HEK293 (cell line): ENCODE results near the gene CNOT11.

Source experiments
- CTCF ChIA-PET: fragments of 350-600 bp; formaldehyde crosslinking; extraction: SDS; loops from one replicate; lab custom pipeline; 2021; ENCODE audit warnings: antibody characterized with exemption; lab: Yijun Ruan, JAX
- POLR2A ChIA-PET: fragments of 300-600 bp; formaldehyde crosslinking; extraction: SDS; loops from one replicate; lab custom pipeline; 2020; ENCODE audit warnings: antibody characterized with exemption, inconsistent platforms; lab: Yijun Ruan, JAX
- H3K27ac ChIP-seq: fragments of 200-500 bp; sonication (Bioruptor generic); 2 replicates; pipeline ENCODE4 v1.5.1; 2014; ENCODE audit warnings: low read depth, low read length, control low read depth, inconsistent platforms; ENCODE audit errors: extremely low read depth
- H3K36me3 ChIP-seq, 2 experiments: fragments of 200-500 bp in 1 of 2; sonication (Bioruptor generic) in 1 of 2; 1 replicate in 1 of 2; 2 replicates in 1 of 2; pipeline ENCODE4 v1.5.1; 2014 to 2017; ENCODE audit warnings: inconsistent platforms in 2 of 2, low read length in 2 of 2; ENCODE audit not compliant: control insufficient read depth in 2 of 2, insufficient read depth in 1 of 2
- H3K4me1 ChIP-seq: fragments of 200-500 bp; sonication (Bioruptor generic); 2 replicates; pipeline ENCODE4 v1.5.1; 2014; ENCODE audit warnings: mild to moderate bottlenecking, low read length, inconsistent platforms; ENCODE audit not compliant: control insufficient read depth, insufficient read depth
- H3K4me3 ChIP-seq: 2 replicates; pipeline ENCODE4 v1.5.1; 2011; ENCODE audit warnings: low read depth, mild to moderate bottlenecking, control low read depth, low read length, moderate library complexity
- H3K9me3 ChIP-seq: fragments of 200-500 bp; sonication (Bioruptor generic); 2 replicates; pipeline ENCODE4 v1.5.1; 2014; ENCODE audit warnings: low read depth, low read length, inconsistent platforms; ENCODE audit not compliant: control insufficient read depth, insufficient read depth
- EGR2 ChIP-seq: fragments of 450-650 bp; formaldehyde crosslinking; IDR thresholded peaks from 2 replicates; pipeline ENCODE4 v1.5.1; 2016; ENCODE audit warnings: low read depth, missing biosample characterization, missing genetic modification characterization
- GFI1B ChIP-seq: fragments of 450-650 bp; formaldehyde crosslinking; IDR thresholded peaks from 2 replicates; pipeline ENCODE4 v1.5.1; 2016; ENCODE audit warnings: missing biosample characterization, missing genetic modification characterization
- GLI2 ChIP-seq: fragments of 450-650 bp; formaldehyde crosslinking; IDR thresholded peaks from 2 replicates; pipeline ENCODE4; 2017; ENCODE audit warnings: missing biosample characterization, missing genetic modification characterization, low read depth, borderline replicate concordance
- GLIS2 ChIP-seq: fragments of 450-650 bp; formaldehyde crosslinking; IDR thresholded peaks from 2 replicates; pipeline ENCODE4 v1.5.1; 2016; ENCODE audit warnings: missing biosample characterization, missing genetic modification characterization
- INSM2 ChIP-seq: fragments of 450-650 bp; formaldehyde crosslinking; IDR thresholded peaks from 2 replicates; pipeline ENCODE4 v1.5.1; 2016; ENCODE audit warnings: missing biosample characterization, missing genetic modification characterization
- KLF8 ChIP-seq: fragments of 450-650 bp; formaldehyde crosslinking; IDR thresholded peaks from 2 replicates; pipeline ENCODE4 v1.5.1; 2016; ENCODE audit warnings: missing biosample characterization, missing genetic modification characterization
- KLF9 ChIP-seq: fragments of 450-650 bp; formaldehyde crosslinking; IDR thresholded peaks from 2 replicates; pipeline ENCODE4 v1.5.1; 2016; ENCODE audit warnings: missing biosample characterization, missing genetic modification characterization, low read depth
- SETDB1 ChIP-seq: IDR thresholded peaks from one replicate; pipeline ENCODE4 v1.6.1; 2017; ENCODE audit warnings: mild to moderate bottlenecking, low read length, moderate library complexity, mixed read lengths; ENCODE audit not compliant: insufficient read length
- TRIM28 ChIP-seq: IDR thresholded peaks from 2 replicates; pipeline ENCODE4 v1.6.1; 2011; ENCODE audit warnings: low read length, control low read depth, borderline replicate concordance
- YY1 ChIP-seq: fragments of 450-650 bp; formaldehyde crosslinking; IDR thresholded peaks from 2 replicates; pipeline ENCODE4 v1.5.1; 2018; ENCODE audit warnings: missing biosample characterization, missing genetic modification characterization
- ZBTB26 ChIP-seq: fragments of 450-650 bp; formaldehyde crosslinking; optimal IDR thresholded peaks from 2 replicates; pipeline ENCODE3; 2016; ENCODE audit warnings: missing biosample characterization, mild to moderate bottlenecking, missing genetic modification characterization
- ZFHX2 ChIP-seq: fragments of 450-650 bp; formaldehyde crosslinking; conservative IDR thresholded peaks from 2 replicates; pipeline ENCODE4 v1.5.1; 2016; ENCODE audit warnings: missing biosample characterization, missing genetic modification characterization
- ZNF23 ChIP-seq: fragments of 450-650 bp; formaldehyde crosslinking; IDR thresholded peaks from 2 replicates; pipeline ENCODE4 v1.5.1; 2016; ENCODE audit warnings: missing biosample characterization, missing genetic modification characterization, borderline replicate concordance
- ZNF488 ChIP-seq: fragments of 450-650 bp; formaldehyde crosslinking; IDR thresholded peaks from 2 replicates; pipeline ENCODE4 v1.5.1; 2016; ENCODE audit warnings: missing biosample characterization, missing genetic modification characterization
- ZNF501 ChIP-seq: fragments of 450-650 bp; formaldehyde crosslinking; IDR thresholded peaks from 2 replicates; pipeline ENCODE4 v1.5.1; 2016; ENCODE audit warnings: missing biosample characterization, missing genetic modification characterization
- ZNF521 ChIP-seq: fragments of 450-650 bp; formaldehyde crosslinking; IDR thresholded peaks from 2 replicates; pipeline ENCODE4 v1.5.1; 2017; ENCODE audit warnings: missing biosample characterization, mild to moderate bottlenecking, missing genetic modification characterization
- ZNF664 ChIP-seq: fragments of 450-650 bp; formaldehyde crosslinking; IDR thresholded peaks from 2 replicates; pipeline ENCODE4 v1.5.1; 2016; ENCODE audit warnings: missing biosample characterization, missing genetic modification characterization
- ZNF701 ChIP-seq: fragments of 450-650 bp; formaldehyde crosslinking; IDR thresholded peaks from 2 replicates; pipeline ENCODE4 v1.5.1; 2016; ENCODE audit warnings: missing biosample characterization, missing genetic modification characterization
- ZNF747 ChIP-seq: fragments of 450-650 bp; formaldehyde crosslinking; IDR thresholded peaks from 2 replicates; pipeline ENCODE4 v1.5.1; 2016; ENCODE audit warnings: missing biosample characterization, missing genetic modification characterization
- ZNF785 ChIP-seq: fragments of 450-650 bp; formaldehyde crosslinking; IDR thresholded peaks from 2 replicates; pipeline ENCODE4 v1.5.1; 2016; ENCODE audit warnings: missing biosample characterization, missing genetic modification characterization
- ZNF843 ChIP-seq: fragments of 450-650 bp; formaldehyde crosslinking; IDR thresholded peaks from 2 replicates; pipeline ENCODE4 v1.5.1; 2016; ENCODE audit warnings: missing biosample characterization, missing genetic modification characterization
- ZSCAN30 ChIP-seq: fragments of 450-650 bp; IDR thresholded peaks from 2 replicates; pipeline ENCODE4 v1.5.1; 2018; ENCODE audit warnings: missing biosample characterization, mild to moderate bottlenecking, missing genetic modification characterization, moderate library complexity
- TF ChIP-seq, protein P1 (sequence below): fragments of 450-650 bp; formaldehyde crosslinking; IDR thresholded peaks from 2 replicates; pipeline ENCODE4 v1.5.0; 2017; ENCODE audit warnings: missing biosample characterization, missing genetic modification characterization, borderline replicate concordance
- TF ChIP-seq, protein P2 (sequence below): fragments of 450-650 bp; formaldehyde crosslinking; IDR thresholded peaks from 2 replicates; pipeline ENCODE4 v1.5.1; 2016; ENCODE audit warnings: missing biosample characterization, missing genetic modification characterization
- TF ChIP-seq, protein P3 (sequence below): fragments of 450-650 bp; formaldehyde crosslinking; IDR thresholded peaks from 2 replicates; pipeline ENCODE4 v1.5.1; 2016; ENCODE audit warnings: missing biosample characterization, missing genetic modification characterization, borderline replicate concordance

Gene CNOT11

DNA sequence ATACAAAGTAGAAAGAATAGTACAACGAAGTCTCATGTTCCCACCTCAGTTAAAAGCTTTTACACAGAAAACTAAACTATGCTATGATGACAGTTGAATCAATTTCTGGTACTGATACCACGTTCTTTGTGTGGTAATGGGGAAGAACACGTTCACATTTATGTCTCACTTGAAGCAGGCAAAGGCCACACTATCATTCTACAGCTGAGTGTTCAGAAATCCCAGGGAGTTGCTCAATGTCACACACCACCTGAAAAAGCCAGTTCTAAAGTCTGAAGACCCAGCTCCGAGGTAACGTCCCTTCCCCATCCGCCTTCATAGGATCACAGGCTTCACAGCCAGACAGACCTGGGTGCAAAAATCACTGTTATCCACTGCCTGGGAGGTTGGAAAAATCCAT, 46.9 kb downstream of the CNOT11 start (continued):
- TF ChIP-seq, protein P1, sequence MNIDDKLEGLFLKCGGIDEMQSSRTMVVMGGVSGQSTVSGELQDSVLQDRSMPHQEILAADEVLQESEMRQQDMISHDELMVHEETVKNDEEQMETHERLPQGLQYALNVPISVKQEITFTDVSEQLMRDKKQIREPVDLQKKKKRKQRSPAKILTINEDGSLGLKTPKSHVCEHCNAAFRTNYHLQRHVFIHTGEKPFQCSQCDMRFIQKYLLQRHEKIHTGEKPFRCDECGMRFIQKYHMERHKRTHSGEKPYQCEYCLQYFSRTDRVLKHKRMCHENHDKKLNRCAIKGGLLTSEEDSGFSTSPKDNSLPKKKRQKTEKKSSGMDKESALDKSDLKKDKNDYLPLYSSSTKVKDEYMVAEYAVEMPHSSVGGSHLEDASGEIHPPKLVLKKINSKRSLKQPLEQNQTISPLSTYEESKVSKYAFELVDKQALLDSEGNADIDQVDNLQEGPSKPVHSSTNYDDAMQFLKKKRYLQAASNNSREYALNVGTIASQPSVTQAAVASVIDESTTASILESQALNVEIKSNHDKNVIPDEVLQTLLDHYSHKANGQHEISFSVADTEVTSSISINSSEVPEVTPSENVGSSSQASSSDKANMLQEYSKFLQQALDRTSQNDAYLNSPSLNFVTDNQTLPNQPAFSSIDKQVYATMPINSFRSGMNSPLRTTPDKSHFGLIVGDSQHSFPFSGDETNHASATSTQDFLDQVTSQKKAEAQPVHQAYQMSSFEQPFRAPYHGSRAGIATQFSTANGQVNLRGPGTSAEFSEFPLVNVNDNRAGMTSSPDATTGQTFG (tag by site-specific recombination) = no peak
- no peak for TF ChIP-seq ZNF501
- no peak for TF ChIP-seq ZBTB26 (tag by site-specific recombination)

DNA sequence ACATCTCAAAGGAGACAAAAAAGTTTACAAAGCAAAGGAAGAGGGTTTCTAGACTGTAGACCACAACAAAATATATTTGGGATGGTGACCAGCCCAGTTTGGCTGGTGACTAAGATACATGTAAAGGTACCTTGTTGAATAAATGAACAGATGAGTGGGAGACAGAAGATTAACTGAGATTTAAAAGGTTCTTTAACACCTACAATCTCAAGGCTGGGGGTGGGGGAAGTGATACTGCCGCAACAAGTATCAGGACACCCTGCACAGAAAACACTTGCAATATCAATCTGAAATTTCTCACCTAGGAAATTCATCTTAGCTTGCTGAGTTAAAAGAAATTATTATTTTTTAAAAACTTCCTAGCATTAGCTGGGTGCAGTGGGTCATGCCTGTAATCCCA, 47.5 kb downstream of the CNOT11 start:
- H3K4me3 ChIP-seq = no peak overlapping the region

DNA sequence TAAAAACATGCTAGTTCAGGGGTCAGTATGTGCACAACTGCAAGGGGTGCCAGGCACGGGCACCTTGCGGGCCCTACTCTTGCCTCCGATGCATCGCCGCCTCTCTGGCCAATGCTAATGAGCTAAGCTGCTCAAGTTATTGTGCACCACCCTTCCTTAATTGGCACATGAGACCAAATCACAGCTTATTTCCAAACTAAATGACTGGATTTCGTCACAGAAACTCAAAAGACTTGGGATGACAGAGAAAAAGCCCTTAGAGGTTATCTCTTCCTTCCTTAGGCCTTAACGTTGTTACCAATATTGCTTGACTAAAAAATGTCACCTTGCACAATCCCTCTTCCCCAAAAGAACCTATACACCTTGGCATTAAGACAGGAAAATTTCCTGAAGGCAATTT, 48.1 kb downstream of the CNOT11 start:
- peaks cover 0 to 17% of the 10 kb centered on the region in 2 experiments; a peak in 2 of 3 replicates for H3K36me3 ChIP-seq
- H3K4me1 ChIP-seq = 0 out of 2 replicates have a peak, but pooled peaks cover 3% of the 10 kb centered on the region
- POLR2A ChIA-PET = interaction anchor here (0.6 kb wide), 1 partner anchor 10 kb away, joined by 3 read pairs; no protein-coding TSS in a partner anchor
- no peaks in the 10 kb centered on the region for H3K9me3 ChIP-seq
- H3K4me3 ChIP-seq = no peak overlapping the region
- no peak overlapping the region for H3K27ac ChIP-seq
- CTCF ChIA-PET = no interaction called here
- TF ChIP-seq KLF8 (no peak), ZNF664 (no peak), ZNF23 (no peak), INSM2 (tag by site-specific recombination) (no peak), GLI2 (no peak), ZNF785 (no peak), GLIS2 (tag by site-specific recombination) (no peak), KLF9 (tag by site-specific recombination) (no peak)
- TF ChIP-seq, protein P2, sequence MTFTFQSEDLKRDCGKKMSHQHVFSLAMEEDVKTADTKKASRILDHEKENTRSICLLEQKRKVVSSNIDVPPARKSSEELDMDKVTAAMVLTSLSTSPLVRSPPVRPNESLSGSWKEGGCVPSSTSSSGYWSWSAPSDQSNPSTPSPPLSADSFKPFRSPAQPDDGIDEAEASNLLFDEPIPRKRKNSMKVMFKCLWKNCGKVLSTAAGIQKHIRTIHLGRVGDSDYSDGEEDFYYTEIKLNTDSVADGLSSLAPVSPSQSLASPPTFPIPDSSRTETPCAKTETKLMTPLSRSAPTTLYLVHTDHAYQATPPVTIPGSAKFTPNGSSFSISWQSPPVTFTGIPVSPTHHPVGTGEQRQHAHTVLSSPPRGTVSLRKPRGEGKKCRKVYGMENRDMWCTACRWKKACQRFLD (tag by site-specific recombination) = no peak

More for the DNA sequence above, 47.5 kb downstream of the CNOT11 start:
- H3K4me1 ChIP-seq = no peaks in the 10 kb centered on the region
- ChIA-PET CTCF (no interaction called here), POLR2A (interaction anchor here (0.6 kb wide), 1 partner anchor 10 kb away, joined by 3 read pairs; no protein-coding TSS in a partner anchor)
- H3K9me3 ChIP-seq = no peaks in the 10 kb centered on the region
- H3K36me3 ChIP-seq = peaks cover 0 to 17% of the 10 kb centered on the region in 2 experiments; a peak in 2 of 3 replicates
- TF ChIP-seq ZSCAN30 = no peak
- TF ChIP-seq GFI1B (tag by site-specific recombination) = no peak
- TF ChIP-seq SETDB1 = no peak
- TF ChIP-seq ZNF843 (tag by site-specific recombination) = no peak
- TF ChIP-seq TRIM28 = no peak
- TF ChIP-seq ZNF488 (tag by site-specific recombination) = no peak
- 0 out of 2 replicates have a peak, but pooled peaks have one; percentile 15 for TF ChIP-seq EGR2
- no peak for TF ChIP-seq ZNF521 (tag by site-specific recombination)
- TF ChIP-seq YY1 (tag by site-specific recombination) = no peak
- TF ChIP-seq, protein P3, sequence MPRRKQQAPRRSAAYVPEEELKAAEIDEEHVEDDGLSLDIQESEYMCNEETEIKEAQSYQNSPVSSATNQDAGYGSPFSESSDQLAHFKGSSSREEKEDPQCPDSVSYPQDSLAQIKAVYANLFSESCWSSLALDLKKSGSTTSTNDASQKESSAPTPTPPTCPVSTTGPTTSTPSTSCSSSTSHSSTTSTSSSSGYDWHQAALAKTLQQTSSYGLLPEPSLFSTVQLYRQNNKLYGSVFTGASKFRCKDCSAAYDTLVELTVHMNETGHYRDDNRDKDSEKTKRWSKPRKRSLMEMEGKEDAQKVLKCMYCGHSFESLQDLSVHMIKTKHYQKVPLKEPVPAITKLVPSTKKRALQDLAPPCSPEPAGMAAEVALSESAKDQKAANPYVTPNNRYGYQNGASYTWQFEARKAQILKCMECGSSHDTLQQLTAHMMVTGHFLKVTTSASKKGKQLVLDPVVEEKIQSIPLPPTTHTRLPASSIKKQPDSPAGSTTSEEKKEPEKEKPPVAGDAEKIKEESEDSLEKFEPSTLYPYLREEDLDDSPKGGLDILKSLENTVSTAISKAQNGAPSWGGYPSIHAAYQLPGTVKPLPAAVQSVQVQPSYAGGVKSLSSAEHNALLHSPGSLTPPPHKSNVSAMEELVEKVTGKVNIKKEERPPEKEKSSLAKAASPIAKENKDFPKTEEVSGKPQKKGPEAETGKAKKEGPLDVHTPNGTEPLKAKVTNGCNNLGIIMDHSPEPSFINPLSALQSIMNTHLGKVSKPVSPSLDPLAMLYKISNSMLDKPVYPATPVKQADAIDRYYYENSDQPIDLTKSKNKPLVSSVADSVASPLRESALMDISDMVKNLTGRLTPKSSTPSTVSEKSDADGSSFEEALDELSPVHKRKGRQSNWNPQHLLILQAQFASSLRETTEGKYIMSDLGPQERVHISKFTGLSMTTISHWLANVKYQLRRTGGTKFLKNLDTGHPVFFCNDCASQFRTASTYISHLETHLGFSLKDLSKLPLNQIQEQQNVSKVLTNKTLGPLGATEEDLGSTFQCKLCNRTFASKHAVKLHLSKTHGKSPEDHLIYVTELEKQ (tag by site-specific recombination) = no peak
- 0 out of 2 replicates have a peak, but pooled peaks have one; percentile 26 for TF ChIP-seq ZFHX2 (tag by site-specific recombination)
- no peak for TF ChIP-seq ZNF701 (tag by site-specific recombination)
- no peak for TF ChIP-seq ZNF747 (tag by site-specific recombination)
- H3K27ac ChIP-seq = no peak overlapping the region
